Measurements from ENCODE around the gene PADI4.

The PADI4 gene

DNA sequence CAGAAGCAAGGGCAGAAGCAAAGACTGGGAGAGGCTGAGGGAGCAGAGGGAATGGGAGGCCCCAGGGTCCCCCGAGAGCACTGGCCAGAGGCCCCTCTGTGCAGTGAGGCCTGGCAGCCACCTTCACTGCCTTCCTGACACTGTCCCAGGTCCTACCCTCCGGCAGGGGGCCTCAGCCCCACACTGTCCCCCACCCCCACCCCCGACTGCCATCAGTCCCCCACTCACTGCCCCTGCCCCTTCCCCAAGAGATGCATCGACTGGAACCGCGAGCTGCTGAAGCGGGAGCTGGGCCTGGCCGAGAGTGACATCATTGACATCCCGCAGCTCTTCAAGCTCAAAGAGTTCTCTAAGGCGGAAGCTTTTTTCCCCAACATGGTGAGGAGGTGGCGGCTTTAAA is 51.0 kb downstream of the PADI4 start:
- Histone ChIP-seq H3K27me3 (replicated peaks; ENCODE audit: control insufficient read depth, insufficient read depth, low read length) (no peaks in the 10 kb centered on the region; the same call in 1 of the 2 replicates), H3K36me3 (ENCODE audit: control insufficient read depth, insufficient read depth, low read length) (no peaks in the 10 kb centered on the region), H3K4me3 (replicated peaks; ENCODE audit: low read depth, low read length) (no peak overlapping the region)
- TF ChIP-seq, protein P1, sequence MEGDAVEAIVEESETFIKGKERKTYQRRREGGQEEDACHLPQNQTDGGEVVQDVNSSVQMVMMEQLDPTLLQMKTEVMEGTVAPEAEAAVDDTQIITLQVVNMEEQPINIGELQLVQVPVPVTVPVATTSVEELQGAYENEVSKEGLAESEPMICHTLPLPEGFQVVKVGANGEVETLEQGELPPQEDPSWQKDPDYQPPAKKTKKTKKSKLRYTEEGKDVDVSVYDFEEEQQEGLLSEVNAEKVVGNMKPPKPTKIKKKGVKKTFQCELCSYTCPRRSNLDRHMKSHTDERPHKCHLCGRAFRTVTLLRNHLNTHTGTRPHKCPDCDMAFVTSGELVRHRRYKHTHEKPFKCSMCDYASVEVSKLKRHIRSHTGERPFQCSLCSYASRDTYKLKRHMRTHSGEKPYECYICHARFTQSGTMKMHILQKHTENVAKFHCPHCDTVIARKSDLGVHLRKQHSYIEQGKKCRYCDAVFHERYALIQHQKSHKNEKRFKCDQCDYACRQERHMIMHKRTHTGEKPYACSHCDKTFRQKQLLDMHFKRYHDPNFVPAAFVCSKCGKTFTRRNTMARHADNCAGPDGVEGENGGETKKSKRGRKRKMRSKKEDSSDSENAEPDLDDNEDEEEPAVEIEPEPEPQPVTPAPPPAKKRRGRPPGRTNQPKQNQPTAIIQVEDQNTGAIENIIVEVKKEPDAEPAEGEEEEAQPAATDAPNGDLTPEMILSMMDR (IDR thresholded peaks at IDR 0.05; ENCODE audit: insufficient read depth, low read length, poor library complexity, severe bottlenecking) = peak; percentile 13
- DNase-seq (ENCODE audit: extremely low read depth, insufficient read length) = no peak

DNA sequence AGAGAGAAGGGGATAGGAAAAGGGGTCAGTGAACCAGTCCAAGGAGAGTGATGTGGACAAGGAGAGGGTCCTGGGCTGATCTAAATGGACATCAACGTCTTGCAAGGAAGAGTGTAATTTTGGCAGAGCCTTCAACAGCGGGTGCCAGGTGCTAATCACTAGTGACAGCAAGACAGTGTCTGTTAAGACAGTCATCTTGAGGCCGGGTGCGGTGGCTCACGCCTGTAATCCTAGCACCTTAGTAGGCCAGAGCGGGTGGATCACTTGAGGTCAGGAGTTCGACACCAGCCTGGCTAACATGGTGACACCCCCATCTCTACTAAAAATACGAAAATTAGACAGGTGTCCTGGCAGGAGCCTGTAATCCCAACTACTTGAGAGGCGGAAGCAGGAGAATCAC is 51.8 kb downstream of the PADI4 start:
- TF ChIP-seq, protein P1 (IDR thresholded peaks at IDR 0.05; ENCODE audit: insufficient read depth, low read length, poor library complexity, severe bottlenecking) = no peak
- H3K4me3 ChIP-seq (replicated peaks; ENCODE audit: low read depth, low read length) = no peak overlapping the region
- DNase-seq (ENCODE audit: extremely low read depth, insufficient read length) = no peak
- no peaks in the 10 kb centered on the region for H3K36me3 ChIP-seq (ENCODE audit: control insufficient read depth, insufficient read depth, low read length)
- H3K27me3 ChIP-seq (replicated peaks; ENCODE audit: control insufficient read depth, insufficient read depth, low read length) = no peaks in the 10 kb centered on the region; the same call in 1 of the 2 replicates

DNA sequence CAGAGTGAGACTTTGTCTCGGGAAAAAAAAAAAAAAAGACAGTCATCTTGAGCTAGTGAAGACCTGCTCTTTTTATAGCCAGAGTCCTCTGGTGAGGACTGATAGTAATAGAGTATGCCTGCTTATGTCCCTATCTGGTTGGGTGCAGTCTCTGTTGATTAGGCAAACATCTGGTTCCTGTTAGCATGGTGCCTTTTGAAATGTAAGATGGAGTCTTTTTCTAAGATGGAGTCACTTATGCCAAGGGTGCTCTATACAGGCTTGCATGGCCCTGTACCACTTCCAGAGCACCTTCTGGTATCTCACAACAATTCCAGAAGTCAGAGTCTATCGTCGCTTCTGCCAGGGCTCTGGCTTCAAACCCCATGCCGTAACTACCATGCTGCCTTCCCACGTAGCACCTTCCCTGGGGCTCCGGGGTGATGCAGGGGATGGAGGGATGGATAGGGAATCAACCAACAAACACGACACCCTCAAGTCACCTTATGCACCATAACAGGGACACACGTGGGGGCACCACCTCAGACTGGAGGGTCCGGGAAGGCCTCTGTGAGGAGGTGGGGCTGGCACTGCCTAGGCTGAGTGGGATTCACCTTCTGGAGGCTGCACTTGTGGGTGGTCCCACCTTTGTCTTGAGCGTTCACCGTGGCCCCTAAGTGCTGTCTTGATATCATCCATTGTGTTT is 52.4 kb downstream of the PADI4 start:
- DNase-seq (ENCODE audit: extremely low read depth, insufficient read length) = no peak
- Histone ChIP-seq H3K4me3 (replicated peaks; ENCODE audit: low read depth, low read length) (no peak overlapping the region), H3K36me3 (ENCODE audit: control insufficient read depth, insufficient read depth, low read length) (no peaks in the 10 kb centered on the region), H3K27me3 (replicated peaks; ENCODE audit: control insufficient read depth, insufficient read depth, low read length) (no peaks in the 10 kb centered on the region; the same call in 1 of the 2 replicates)
- TF ChIP-seq, protein P1 (IDR thresholded peaks at IDR 0.05; ENCODE audit: insufficient read depth, low read length, poor library complexity, severe bottlenecking) = no peak

DNA sequence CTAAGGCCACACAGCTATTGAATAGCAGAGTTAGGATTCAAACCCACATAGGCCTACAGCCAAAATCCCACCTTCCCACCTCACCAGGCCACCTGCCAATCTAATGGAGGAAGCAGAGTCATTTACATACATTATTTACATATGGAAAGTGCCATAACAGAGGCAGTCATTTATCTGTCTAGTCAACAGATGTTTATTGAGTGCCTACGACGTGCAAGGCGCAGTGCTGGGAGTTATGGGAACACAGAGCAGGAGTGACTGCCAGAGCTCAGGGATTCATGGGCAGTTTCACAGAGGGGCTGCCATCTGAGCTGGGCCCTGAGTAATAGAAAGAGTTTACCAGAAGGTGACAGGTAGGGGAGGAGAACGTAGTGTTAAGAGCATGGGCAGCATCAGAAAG is 53.7 kb downstream of the PADI4 start:
- H3K4me3 ChIP-seq (replicated peaks; ENCODE audit: low read depth, low read length) = no peak overlapping the region
- H3K27me3 ChIP-seq (replicated peaks; ENCODE audit: control insufficient read depth, insufficient read depth, low read length) = no peaks in the 10 kb centered on the region
- no peak for DNase-seq (ENCODE audit: extremely low read depth, insufficient read length)
- H3K36me3 ChIP-seq (ENCODE audit: control insufficient read depth, insufficient read depth, low read length) = no peaks in the 10 kb centered on the region
- TF ChIP-seq, protein P1 (IDR thresholded peaks at IDR 0.05; ENCODE audit: insufficient read depth, low read length, poor library complexity, severe bottlenecking) = no peak

DNA sequence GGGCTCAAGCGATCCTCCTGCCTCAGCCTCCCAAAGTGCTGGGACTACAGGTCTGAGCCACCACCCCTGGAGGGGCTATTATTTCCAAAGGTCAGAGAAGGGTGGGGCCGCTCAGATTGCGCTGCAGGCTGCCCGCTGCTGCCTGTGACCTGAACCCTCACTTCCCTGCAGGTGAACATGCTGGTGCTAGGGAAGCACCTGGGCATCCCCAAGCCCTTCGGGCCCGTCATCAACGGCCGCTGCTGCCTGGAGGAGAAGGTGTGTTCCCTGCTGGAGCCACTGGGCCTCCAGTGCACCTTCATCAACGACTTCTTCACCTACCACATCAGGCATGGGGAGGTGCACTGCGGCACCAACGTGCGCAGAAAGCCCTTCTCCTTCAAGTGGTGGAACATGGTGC is 55.4 kb downstream of the PADI4 start:
- no peak for DNase-seq (ENCODE audit: extremely low read depth, insufficient read length)
- no peaks in the 10 kb centered on the region; the same call in 1 of the 2 replicates for H3K27me3 ChIP-seq (replicated peaks; ENCODE audit: control insufficient read depth, insufficient read depth, low read length)
- no peak overlapping the region for H3K4me3 ChIP-seq (replicated peaks; ENCODE audit: low read depth, low read length)
- TF ChIP-seq, protein P1 (IDR thresholded peaks at IDR 0.05; ENCODE audit: insufficient read depth, low read length, poor library complexity, severe bottlenecking) = no peak
- H3K36me3 ChIP-seq (ENCODE audit: control insufficient read depth, insufficient read depth, low read length) = no peaks in the 10 kb centered on the region

Measured in GM06990 (cell line).